ENCODE results near the gene UBE2L6. TPM values are rescaled to one million over a fixed set of nuclear protein-coding genes. Genes with fewer than 3 reads are reported as not detected.

UBE2L6 gene
- total and polyA plus RNA-seq, 4 donors, result 18.6 to 97.2 (median 65.1) TPM

DNA sequence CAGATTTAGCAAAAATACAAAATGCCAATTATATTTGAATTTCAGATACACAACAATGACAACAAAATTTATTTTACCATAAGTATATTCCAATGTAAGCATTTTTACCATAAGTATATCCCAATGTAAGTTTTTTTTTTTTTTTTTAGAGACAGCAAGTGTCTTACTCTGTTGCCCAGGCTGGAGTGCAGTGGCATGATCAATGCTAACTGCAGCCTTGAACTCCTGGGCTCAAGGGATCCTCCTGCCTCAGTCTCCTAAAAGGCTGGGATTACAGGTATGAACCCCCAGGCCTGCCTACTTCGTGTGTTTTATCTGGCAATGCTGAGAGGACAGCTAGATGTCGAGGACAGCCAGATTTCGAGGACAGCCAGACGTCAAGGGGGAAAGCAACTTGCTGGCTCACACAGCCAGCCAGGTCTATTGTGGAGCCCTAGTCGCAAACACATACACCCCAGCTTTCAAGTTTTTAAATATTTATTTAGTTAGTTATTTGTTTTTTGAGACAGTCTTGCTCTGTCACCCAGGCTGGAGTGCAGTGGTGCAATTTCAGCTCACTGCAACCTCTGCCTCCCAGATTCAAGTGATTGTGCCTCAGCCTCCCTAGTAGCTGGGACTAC, 28.9 kb upstream of the UBE2L6 start:
- peaks cover 3 to 10% (median 7%) of the 10 kb centered on the region in 4 donors for H3K36me3 ChIP-seq (ENCODE audit: control insufficient read depth in 4 of 4, insufficient read depth in 3 of 4, low read depth in 1 of 4, low read length in 3 of 4)
- WGBS, result 34% methylated on average over 5 of the region's 5 CpGs
- H3K9me3 ChIP-seq (ENCODE audit: control insufficient read depth in 4 of 4, low read length in 3 of 4), result no peaks in the 10 kb centered on the region
- no peak overlapping the region for H3K9ac ChIP-seq (ENCODE audit: low read depth in 1 of 2, low read length in 2 of 2)
- DNase-seq (ENCODE audit: low spot score), result no peak
- peak overlapping the region; percentile 92 to 95 for H3K27ac ChIP-seq (ENCODE audit: low read depth in 1 of 2, low read length in 2 of 2)
- peaks cover 11 to 38% (median 21%) of the 10 kb centered on the region in 4 donors for H3K4me1 ChIP-seq (ENCODE audit: control insufficient read depth in 4 of 4, insufficient read depth in 4 of 4, low read length in 3 of 4)
- no peak overlapping the region for H3K4me3 ChIP-seq (ENCODE audit: low read depth in 1 of 3, low read length in 3 of 3)
- peak; percentile 17 for TF ChIP-seq FOXA2 (IDR thresholded peaks at IDR 0.05)
- TF ChIP-seq, protein P1, sequence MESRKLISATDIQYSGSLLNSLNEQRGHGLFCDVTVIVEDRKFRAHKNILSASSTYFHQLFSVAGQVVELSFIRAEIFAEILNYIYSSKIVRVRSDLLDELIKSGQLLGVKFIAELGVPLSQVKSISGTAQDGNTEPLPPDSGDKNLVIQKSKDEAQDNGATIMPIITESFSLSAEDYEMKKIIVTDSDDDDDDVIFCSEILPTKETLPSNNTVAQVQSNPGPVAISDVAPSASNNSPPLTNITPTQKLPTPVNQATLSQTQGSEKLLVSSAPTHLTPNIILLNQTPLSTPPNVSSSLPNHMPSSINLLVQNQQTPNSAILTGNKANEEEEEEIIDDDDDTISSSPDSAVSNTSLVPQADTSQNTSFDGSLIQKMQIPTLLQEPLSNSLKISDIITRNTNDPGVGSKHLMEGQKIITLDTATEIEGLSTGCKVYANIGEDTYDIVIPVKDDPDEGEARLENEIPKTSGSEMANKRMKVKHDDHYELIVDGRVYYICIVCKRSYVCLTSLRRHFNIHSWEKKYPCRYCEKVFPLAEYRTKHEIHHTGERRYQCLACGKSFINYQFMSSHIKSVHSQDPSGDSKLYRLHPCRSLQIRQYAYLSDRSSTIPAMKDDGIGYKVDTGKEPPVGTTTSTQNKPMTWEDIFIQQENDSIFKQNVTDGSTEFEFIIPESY (IDR thresholded peaks at IDR 0.05), result peak; percentile 34
- no peak for TF ChIP-seq RAD21 (IDR thresholded peaks at IDR 0.05)
- peak; percentile 36 to 58 for TF ChIP-seq HNF4A (conservative IDR thresholded peaks at IDR 0.05)
- TF ChIP-seq, protein P2, sequence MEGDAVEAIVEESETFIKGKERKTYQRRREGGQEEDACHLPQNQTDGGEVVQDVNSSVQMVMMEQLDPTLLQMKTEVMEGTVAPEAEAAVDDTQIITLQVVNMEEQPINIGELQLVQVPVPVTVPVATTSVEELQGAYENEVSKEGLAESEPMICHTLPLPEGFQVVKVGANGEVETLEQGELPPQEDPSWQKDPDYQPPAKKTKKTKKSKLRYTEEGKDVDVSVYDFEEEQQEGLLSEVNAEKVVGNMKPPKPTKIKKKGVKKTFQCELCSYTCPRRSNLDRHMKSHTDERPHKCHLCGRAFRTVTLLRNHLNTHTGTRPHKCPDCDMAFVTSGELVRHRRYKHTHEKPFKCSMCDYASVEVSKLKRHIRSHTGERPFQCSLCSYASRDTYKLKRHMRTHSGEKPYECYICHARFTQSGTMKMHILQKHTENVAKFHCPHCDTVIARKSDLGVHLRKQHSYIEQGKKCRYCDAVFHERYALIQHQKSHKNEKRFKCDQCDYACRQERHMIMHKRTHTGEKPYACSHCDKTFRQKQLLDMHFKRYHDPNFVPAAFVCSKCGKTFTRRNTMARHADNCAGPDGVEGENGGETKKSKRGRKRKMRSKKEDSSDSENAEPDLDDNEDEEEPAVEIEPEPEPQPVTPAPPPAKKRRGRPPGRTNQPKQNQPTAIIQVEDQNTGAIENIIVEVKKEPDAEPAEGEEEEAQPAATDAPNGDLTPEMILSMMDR (IDR thresholded peaks at IDR 0.05; ENCODE audit: low read depth, low read length, missing input control), result no peak
- peak; percentile 41 for TF ChIP-seq SP1 (IDR thresholded peaks at IDR 0.05)
- TF ChIP-seq RXRA (IDR thresholded peaks at IDR 0.05), result peak; percentile 7 to 63
- peak; percentile 30 for TF ChIP-seq MAX (IDR thresholded peaks at IDR 0.05)
- no peak for TF ChIP-seq JUND (IDR thresholded peaks at IDR 0.05)
- TF ChIP-seq TAF1 (conservative IDR thresholded peaks at IDR 0.05), result peak; percentile 58
- H3K27me3 ChIP-seq (ENCODE audit: control insufficient read depth in 4 of 4, insufficient read depth in 4 of 4, low read length in 3 of 4), result no peaks in the 10 kb centered on the region

GRCh38 chr11:57588046-57588710, 20.7 kb upstream of the UBE2L6 start:
- Histone ChIP-seq H3K27ac (ENCODE audit: low read depth in 1 of 2, low read length in 2 of 2) (peak overlapping the region; percentile 42 to 84), H3K9me3 (ENCODE audit: control insufficient read depth in 4 of 4, low read length in 3 of 4) (no peaks in the 10 kb centered on the region), H3K9ac (ENCODE audit: low read depth in 1 of 2, low read length in 2 of 2) (no peak overlapping the region), H3K4me3 (ENCODE audit: low read depth in 1 of 3, low read length in 3 of 3) (no peak overlapping the region), H3K27me3 (ENCODE audit: control insufficient read depth in 4 of 4, insufficient read depth in 4 of 4, low read length in 3 of 4) (no peaks in the 10 kb centered on the region), H3K4me1 (ENCODE audit: control insufficient read depth in 4 of 4, insufficient read depth in 4 of 4, low read length in 3 of 4) (peaks cover 5 to 17% (median 12%) of the 10 kb centered on the region in 4 donors), H3K36me3 (ENCODE audit: control insufficient read depth in 4 of 4, insufficient read depth in 3 of 4, low read depth in 1 of 4, low read length in 3 of 4) (no peaks in the 10 kb centered on the region)
- no peak for DNase-seq (ENCODE audit: low spot score)
- WGBS, result 75% methylated on average over 3 of the region's 3 CpGs
- TF ChIP-seq NR2F2 (IDR thresholded peaks at IDR 0.05) (peak; percentile 90), TAF1 (conservative IDR thresholded peaks at IDR 0.05) (no peak), GABPA (IDR thresholded peaks at IDR 0.05 in 1 of 2, conservative IDR thresholded peaks at IDR 0.05 in 1 of 2) (no peak), SP1 (IDR thresholded peaks at IDR 0.05) (peak; percentile 68), MAX (IDR thresholded peaks at IDR 0.05) (peak; percentile 86), YY1 (IDR thresholded peaks at IDR 0.05) (peak; percentile 56), HNF4G (IDR thresholded peaks at IDR 0.05) (peak; percentile 85), RXRA (IDR thresholded peaks at IDR 0.05) (peak; percentile 91 to 96), FOXA2 (IDR thresholded peaks at IDR 0.05) (no peak), EGR1 (IDR thresholded peaks at IDR 0.05; ENCODE audit: low read depth in 2 of 2) (no peak), JUND (IDR thresholded peaks at IDR 0.05) (peak in 1 of 2 donors; percentile 71), HNF4A (conservative IDR thresholded peaks at IDR 0.05) (peak; percentile 95 to 98), FOXA1 (IDR thresholded peaks at IDR 0.05) (no peak), RAD21 (IDR thresholded peaks at IDR 0.05) (peak in 1 of 2 donors; percentile 31)
- TF ChIP-seq, protein P1 (IDR thresholded peaks at IDR 0.05), result no peak
- TF ChIP-seq, protein P3, sequence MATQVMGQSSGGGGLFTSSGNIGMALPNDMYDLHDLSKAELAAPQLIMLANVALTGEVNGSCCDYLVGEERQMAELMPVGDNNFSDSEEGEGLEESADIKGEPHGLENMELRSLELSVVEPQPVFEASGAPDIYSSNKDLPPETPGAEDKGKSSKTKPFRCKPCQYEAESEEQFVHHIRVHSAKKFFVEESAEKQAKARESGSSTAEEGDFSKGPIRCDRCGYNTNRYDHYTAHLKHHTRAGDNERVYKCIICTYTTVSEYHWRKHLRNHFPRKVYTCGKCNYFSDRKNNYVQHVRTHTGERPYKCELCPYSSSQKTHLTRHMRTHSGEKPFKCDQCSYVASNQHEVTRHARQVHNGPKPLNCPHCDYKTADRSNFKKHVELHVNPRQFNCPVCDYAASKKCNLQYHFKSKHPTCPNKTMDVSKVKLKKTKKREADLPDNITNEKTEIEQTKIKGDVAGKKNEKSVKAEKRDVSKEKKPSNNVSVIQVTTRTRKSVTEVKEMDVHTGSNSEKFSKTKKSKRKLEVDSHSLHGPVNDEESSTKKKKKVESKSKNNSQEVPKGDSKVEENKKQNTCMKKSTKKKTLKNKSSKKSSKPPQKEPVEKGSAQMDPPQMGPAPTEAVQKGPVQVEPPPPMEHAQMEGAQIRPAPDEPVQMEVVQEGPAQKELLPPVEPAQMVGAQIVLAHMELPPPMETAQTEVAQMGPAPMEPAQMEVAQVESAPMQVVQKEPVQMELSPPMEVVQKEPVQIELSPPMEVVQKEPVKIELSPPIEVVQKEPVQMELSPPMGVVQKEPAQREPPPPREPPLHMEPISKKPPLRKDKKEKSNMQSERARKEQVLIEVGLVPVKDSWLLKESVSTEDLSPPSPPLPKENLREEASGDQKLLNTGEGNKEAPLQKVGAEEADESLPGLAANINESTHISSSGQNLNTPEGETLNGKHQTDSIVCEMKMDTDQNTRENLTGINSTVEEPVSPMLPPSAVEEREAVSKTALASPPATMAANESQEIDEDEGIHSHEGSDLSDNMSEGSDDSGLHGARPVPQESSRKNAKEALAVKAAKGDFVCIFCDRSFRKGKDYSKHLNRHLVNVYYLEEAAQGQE (IDR thresholded peaks at IDR 0.05), result no peak
- TF ChIP-seq, protein P2 (IDR thresholded peaks at IDR 0.05; ENCODE audit: low read depth, low read length, missing input control), result no peak

Data from liver (tissue), 9 donors.